HuH-7 (cell line): ENCODE data around the gene HBG2.

Experiments
- DNase-seq: peaks from one replicate; pipeline ENCODE4 v3.0.0; 2011; ENCODE audit warnings: low spot score

HBG2 gene

DNA sequence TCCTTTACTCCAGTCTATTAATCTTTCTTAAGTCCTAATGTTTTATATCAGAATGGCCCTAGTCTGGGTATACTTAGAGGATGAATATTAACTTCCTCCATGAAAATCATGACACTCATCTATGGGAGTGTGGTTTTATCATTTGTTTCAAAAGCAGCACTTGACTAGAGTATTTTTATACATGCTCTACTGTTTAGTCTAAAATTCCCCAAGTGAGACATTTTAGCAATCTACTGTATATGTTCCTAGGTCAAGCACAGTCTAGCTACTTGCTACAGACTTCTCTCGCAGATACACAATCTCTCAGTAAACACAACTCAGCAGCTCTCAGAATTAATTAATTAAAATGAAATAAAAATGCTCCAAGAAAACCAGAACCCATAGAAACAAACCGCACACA, 24.8 kb downstream of the HBG2 start:
- no peak for DNase-seq

DNA sequence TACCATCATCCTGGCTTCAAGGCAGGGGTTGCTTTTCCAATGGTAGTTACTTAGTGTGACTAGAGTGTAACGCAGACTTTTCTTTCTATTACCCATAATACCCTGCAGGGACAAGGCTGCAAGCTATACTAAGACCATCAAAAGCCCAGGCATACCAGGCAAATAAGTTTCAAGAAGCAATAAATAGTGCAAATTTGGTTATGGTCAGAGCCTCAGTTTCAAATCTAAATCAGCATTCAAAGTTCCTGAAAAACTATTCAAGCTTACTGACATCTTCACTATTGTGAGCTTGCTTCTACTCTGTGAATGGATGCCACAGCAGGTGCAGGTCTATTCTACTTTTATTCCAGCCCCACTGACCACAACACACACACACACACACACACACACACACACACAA, 25.2 kb downstream of the HBG2 start:
- no peak for DNase-seq

DNA sequence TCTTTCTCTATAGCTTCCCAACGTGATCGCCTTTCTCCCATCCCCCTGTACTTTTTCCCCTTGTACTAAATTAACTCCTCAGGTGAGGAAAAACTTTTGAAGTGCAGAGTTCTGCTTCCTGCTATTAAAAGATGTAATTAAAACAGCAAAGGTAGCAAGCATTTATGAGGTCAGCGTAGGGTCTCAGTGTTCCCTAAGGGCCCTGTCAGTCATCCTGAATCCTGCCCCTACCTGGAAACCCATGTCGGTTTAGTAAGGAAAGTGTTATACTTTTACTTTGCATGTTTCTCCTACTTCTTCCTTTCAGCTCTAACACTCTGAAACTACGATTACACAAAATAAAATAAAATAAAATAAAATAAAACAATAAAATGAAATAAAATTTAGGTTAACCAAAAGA, 26.5 kb downstream of the HBG2 start:
- no peak for DNase-seq

DNA sequence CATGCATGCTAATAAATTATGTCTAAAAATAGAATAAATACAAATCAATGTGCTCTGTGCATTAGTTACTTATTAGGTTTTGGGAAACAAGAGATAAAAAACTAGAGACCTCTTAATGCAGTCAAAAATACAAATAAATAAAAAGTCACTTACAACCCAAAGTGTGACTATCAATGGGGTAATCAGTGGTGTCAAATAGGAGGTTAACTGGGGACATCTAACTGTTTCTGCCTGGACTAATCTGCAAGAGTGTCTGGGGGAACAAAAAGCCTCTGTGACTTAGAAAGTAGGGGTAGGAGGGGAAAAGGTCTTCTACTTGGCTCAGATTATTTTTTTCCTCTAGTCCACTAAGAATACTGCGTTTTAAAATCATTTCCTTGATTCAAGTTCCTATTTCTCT, 26.9 kb downstream of the HBG2 start:
- DNase-seq = no peak

DNA sequence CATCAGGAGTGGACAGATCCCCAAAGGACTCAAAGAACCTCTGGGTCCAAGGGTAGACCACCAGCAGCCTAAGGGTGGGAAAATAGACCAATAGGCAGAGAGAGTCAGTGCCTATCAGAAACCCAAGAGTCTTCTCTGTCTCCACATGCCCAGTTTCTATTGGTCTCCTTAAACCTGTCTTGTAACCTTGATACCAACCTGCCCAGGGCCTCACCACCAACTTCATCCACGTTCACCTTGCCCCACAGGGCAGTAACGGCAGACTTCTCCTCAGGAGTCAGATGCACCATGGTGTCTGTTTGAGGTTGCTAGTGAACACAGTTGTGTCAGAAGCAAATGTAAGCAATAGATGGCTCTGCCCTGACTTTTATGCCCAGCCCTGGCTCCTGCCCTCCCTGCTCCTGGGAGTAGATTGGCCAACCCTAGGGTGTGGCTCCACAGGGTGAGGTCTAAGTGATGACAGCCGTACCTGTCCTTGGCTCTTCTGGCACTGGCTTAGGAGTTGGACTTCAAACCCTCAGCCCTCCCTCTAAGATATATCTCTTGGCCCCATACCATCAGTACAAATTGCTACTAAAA, 27.8 kb downstream of the HBG2 start, which contains the start of gene HBB:
HBB (minus strand) TSS at position 340 of the 579 bp plus-strand sequence; CDS start at position 290, 50 bp downstream.
- no peak for DNase-seq

DNA sequence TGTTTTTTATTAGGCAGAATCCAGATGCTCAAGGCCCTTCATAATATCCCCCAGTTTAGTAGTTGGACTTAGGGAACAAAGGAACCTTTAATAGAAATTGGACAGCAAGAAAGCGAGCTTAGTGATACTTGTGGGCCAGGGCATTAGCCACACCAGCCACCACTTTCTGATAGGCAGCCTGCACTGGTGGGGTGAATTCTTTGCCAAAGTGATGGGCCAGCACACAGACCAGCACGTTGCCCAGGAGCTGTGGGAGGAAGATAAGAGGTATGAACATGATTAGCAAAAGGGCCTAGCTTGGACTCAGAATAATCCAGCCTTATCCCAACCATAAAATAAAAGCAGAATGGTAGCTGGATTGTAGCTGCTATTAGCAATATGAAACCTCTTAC, 29.1 kb downstream of the HBG2 start:
- no peak for DNase-seq

DNA sequence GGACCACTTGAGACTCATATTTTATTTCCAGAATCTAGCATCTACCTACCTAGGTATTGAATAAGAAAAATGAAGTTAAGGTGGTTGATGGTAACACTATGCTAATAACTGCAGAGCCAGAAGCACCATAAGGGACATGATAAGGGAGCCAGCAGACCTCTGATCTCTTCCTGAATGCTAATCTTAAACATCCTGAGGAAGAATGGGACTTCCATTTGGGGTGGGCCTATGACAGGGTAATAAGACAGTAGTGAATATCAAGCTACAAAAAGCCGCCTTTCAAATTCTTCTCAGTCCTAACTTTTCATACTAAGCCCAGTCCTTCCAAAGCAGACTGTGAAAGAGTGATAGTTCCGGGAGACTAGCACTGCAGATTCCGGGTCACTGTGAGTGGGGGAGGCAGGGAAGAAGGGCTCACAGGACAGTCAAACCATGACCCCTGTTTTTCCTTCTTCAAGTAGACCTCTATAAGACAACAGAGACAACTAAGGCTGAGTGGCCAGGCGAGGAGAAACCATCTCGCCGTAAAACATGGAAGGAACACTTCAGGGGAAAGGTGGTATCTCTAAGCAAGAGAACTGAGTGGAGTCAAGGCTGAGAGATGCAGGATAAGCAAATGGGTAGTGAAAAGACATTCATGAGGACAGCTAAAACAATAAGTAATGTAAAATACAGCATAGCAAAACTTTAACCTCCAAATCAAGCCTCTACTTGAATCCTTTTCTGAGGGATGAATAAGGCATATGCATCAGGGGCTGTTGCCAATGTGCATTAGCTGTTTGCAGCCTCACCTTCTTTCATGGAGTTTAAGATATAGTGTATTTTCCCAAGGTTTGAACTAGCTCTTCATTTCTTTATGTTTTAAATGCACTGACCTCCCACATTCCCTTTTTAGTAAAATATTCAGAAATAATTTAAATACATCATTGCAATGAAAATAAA, 29.8 kb downstream of the HBG2 start:
- no peak for DNase-seq

DNA sequence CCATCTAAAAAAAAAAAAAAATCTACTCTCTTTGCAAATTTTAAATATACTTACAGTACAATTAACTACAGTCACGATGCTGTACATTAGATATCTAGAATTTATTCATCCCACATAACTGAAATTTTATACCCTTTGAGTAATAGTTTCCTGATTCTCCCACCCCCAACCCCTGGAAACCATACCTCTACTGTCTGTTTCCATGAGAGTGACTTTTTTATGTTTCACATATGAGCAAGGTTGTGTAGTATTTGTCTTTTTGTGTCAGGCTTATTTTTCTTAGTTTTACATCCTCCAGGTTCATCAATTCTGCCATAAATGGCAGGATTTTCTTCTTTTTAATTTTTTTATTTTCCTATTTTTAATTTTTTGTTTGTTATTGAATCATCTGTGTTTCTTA, 30.9 kb downstream of the HBG2 start:
- DNase-seq = no peak

DNA sequence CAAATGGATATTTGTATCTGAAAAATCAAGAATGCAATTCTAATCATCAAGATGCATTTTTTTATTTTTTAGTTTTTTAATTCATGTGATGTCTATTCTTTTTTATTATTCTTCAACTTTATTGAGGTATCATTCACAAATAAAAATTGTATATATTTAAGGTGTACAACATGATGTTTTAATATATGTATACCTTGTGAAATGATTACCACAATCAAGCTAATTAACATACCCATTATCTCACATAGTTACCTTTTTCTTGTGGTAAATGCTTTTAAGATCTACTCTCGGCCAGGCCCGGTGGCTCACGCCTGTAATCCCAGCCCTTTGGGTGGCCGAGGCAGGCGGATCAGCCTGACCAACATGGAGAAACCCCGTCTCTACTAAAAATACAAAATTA, 31.4 kb downstream of the HBG2 start:
- no peak for DNase-seq

DNA sequence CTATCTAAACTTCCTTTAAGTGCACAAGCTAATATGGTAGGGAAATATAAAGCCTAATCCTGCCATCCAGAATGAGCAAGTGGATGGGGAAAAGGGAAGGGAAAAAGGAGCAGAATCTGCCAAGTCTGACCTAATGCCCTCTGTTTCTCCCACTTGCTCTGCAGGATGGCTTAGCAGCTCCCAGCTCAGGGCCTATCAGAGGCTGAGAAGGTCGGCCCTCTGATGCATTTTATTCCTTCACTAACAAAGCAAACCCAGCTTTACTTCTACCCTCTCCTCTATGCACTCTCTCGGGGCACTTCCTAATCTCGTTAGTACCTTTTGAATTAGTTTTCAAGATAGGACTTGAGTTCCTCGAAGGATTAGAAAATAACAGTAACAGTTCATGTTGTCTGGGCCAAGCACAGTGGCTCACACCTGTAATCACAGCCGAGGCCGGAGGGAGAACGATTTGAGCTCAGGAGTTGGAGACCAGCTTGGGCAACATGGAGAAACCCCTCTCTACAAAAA, 44.1 kb downstream of the HBG2 start:
- no peak for DNase-seq

DNA sequence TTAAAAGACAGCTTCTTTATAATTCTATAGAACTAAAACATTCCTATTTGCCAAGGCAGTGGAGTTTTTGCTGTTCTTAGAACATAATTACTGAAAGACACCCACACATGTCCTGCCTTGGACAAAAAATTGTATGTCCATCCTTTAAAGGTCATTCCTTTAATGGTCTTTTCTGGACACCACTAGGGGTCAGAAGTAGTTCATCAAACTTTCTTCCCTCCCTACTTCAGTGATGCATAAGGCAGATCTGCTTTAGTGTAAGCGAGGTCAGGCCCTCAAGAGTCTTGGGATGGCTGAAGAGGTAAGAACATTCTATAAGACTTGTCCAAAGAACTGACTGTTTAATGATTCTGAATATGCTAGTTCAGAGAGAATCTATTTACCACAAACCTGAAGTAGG, 49.8 kb downstream of the HBG2 start:
- DNase-seq = peak; percentile 28

DNA sequence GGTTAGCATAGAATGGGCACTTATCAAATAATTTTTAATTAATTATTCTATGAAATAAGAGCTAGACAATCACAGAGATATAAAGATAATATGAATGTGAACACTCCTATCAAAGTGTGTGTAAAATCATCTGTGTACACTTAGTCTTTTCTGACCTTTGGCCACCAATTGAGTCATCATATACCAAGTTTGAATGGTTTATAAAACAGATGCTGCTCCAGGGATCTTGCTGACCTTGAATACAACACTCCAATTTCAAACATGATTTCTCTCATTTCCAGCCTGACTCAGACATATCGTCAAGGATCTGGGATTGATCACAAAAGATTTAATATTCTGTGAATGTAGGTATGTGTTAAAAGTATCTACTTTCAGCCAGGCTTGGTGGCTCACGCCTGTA, 51.2 kb downstream of the HBG2 start:
- DNase-seq = no peak
